ENCODE data around the gene ERGIC1. TPM values are rescaled to one million over a fixed set of nuclear protein-coding genes. Genes with fewer than 3 reads are reported as not detected.
A peak's percentile ranks its signal among the peaks of the same experiment; 100 is the strongest.

The ERGIC1 gene
- total and polyA plus RNA-seq, 2 of the 13 experiments (the other 11 are each of a cell fraction or from before 2014, with no cell fraction given): 78.5 to 184 TPM

- no peak for TF ChIP-seq THAP8 (CRISPR knock-in tag; IDR thresholded peaks at IDR 0.05; ENCODE audit: borderline replicate concordance)
- peak; percentile 94 for TF ChIP-seq TEAD3 (CRISPR knock-in tag; optimal IDR thresholded peaks at IDR 0.05; ENCODE audit: borderline replicate concordance)
- peak; percentile 57 for TF ChIP-seq PATZ1 (CRISPR knock-in tag; IDR thresholded peaks at IDR 0.05)
- TF ChIP-seq ZFP36L2 (CRISPR knock-in tag; IDR thresholded peaks at IDR 0.05): no peak
- TF ChIP-seq ZNF160 (CRISPR knock-in tag; IDR thresholded peaks at IDR 0.05): 0 out of 2 replicates have a peak, but pooled peaks have one; percentile 34
- no peak for TF ChIP-seq SETDB1 (CRISPR knock-in tag; IDR thresholded peaks at IDR 0.05; ENCODE audit: borderline replicate concordance)
- TF ChIP-seq PCBP1 (IDR thresholded peaks at IDR 0.05; ENCODE audit: borderline replicate concordance, low read depth, low read length): no peak
- no peak for TF ChIP-seq RBAK (CRISPR knock-in tag; IDR thresholded peaks at IDR 0.05)
- peak; percentile 58 for TF ChIP-seq ZFY (CRISPR knock-in tag; IDR thresholded peaks at IDR 0.05)
- TF ChIP-seq, protein P1, sequence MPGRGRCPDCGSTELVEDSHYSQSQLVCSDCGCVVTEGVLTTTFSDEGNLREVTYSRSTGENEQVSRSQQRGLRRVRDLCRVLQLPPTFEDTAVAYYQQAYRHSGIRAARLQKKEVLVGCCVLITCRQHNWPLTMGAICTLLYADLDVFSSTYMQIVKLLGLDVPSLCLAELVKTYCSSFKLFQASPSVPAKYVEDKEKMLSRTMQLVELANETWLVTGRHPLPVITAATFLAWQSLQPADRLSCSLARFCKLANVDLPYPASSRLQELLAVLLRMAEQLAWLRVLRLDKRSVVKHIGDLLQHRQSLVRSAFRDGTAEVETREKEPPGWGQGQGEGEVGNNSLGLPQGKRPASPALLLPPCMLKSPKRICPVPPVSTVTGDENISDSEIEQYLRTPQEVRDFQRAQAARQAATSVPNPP (CRISPR knock-in tag; IDR thresholded peaks at IDR 0.05): peak; percentile 15; the same call in 1 of the 2 replicates
- TF ChIP-seq RARA (CRISPR knock-in tag; IDR thresholded peaks at IDR 0.05): peak; percentile 94
- TF ChIP-seq HDAC2 (CRISPR knock-in tag; IDR thresholded peaks at IDR 0.05): peak; percentile 95
- TF ChIP-seq MAFK (conservative IDR thresholded peaks at IDR 0.05 in 1 of 2, IDR thresholded peaks at IDR 0.05 in 1 of 2; ENCODE audit: low read length in 2 of 2): peak in 1 of 2 experiments; percentile 13; a peak in 1 of 4 replicates
- peak; percentile 91 for TF ChIP-seq ZNF567 (CRISPR knock-in tag; IDR thresholded peaks at IDR 0.05; ENCODE audit: borderline replicate concordance)
- TF ChIP-seq ZNF337 (CRISPR knock-in tag; IDR thresholded peaks at IDR 0.05; ENCODE audit: borderline replicate concordance, low read depth): no peak; the same call in 1 of the 2 replicates
- TF ChIP-seq KDM6A (CRISPR knock-in tag; IDR thresholded peaks at IDR 0.05; ENCODE audit: low read depth): peak; percentile 77
- TF ChIP-seq, protein P2, sequence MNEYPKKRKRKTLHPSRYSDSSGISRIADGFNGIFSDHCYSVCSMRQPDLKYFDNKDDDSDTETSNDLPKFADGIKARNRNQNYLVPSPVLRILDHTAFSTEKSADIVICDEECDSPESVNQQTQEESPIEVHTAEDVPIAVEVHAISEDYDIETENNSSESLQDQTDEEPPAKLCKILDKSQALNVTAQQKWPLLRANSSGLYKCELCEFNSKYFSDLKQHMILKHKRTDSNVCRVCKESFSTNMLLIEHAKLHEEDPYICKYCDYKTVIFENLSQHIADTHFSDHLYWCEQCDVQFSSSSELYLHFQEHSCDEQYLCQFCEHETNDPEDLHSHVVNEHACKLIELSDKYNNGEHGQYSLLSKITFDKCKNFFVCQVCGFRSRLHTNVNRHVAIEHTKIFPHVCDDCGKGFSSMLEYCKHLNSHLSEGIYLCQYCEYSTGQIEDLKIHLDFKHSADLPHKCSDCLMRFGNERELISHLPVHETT (CRISPR knock-in tag; conservative IDR thresholded peaks at IDR 0.05): 0 out of 2 replicates have a peak, but pooled peaks have one; percentile 34
- TF ChIP-seq CC2D1A (CRISPR knock-in tag; IDR thresholded peaks at IDR 0.05): no peak
- peak; percentile 94 for TF ChIP-seq ERF (CRISPR knock-in tag; IDR thresholded peaks at IDR 0.05)
- TF ChIP-seq ELF3 (CRISPR knock-in tag; IDR thresholded peaks at IDR 0.05): peak; percentile 85; the same call in 1 of the 2 replicates
- TF ChIP-seq, protein P3, sequence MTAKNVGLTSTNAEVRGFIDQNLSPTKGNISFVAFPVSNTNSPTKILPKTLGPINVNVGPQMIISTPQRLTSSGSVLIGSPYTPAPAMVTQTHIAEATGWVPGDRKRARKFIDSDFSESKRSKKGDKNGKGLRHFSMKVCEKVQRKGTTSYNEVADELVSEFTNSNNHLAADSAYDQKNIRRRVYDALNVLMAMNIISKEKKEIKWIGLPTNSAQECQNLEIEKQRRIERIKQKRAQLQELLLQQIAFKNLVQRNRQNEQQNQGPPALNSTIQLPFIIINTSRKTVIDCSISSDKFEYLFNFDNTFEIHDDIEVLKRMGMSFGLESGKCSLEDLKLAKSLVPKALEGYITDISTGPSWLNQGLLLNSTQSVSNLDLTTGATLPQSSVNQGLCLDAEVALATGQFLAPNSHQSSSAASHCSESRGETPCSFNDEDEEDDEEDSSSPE (CRISPR knock-in tag; IDR thresholded peaks at IDR 0.05): peak; percentile 68
Observed at GRCh38 chr5:172852490-172853354, 18.7 kb downstream of the ERGIC1 start (continued).
